Activated CD4-positive, alpha-beta T cell treated with anti-CD3 and anti-CD28 coated beads, Interleukin-2, amount 10 ng/mL, durations not matched to agents 24 days and 14 days (primary cell): ENCODE data around the gene SRPRB. TPM values are rescaled to one million over a fixed set of nuclear protein-coding genes. Genes with fewer than 3 reads are reported as not detected.

ENCODE experiments used
- DNase-seq: peaks from one replicate; pipeline ENCODE4 v3.0.0; 2022
- H3K27ac Mint-ChIP-seq: one replicate; pipeline ENCODE4 v1.8.0; 2022; ENCODE audit warnings: mild to moderate bottlenecking, mixed read lengths
- H3K27me3 Mint-ChIP-seq: one replicate; pipeline ENCODE4 v1.8.0; 2022; ENCODE audit warnings: mixed read lengths
- H3K36me3 Mint-ChIP-seq: one replicate; pipeline ENCODE4 v1.8.0; 2022; ENCODE audit warnings: low read depth, mild to moderate bottlenecking, mixed read lengths
- H3K4me1 Mint-ChIP-seq: one replicate; pipeline ENCODE4 v1.8.0; 2021; ENCODE audit warnings: mixed read lengths
- H3K4me3 Mint-ChIP-seq: one replicate; pipeline ENCODE4 v1.8.0; 2022; ENCODE audit warnings: mild to moderate bottlenecking, moderate library complexity, mixed read lengths
- H3K9me3 Mint-ChIP-seq: one replicate; pipeline ENCODE4 v1.8.0; 2021; ENCODE audit warnings: mixed read lengths
- intact Hi-C: fragments of 100-400 bp; cut with micrococcal nuclease; formaldehyde crosslinking; loops from one replicate; pipeline ENCODE4 v1.15.1; 2023
- total RNA-seq: library from RNA; stranded (reverse); gene quantifications from 2 replicates; pipeline ENCODE4 v1.2.3, GENCODE V29; 2022

Gene SRPRB
- total RNA-seq, 1 donor from 2014 or later: 103 TPM

- H3K27me3 Mint-ChIP-seq: no peaks in the 10 kb centered on the region
- H3K9me3 Mint-ChIP-seq: no peaks in the 10 kb centered on the region
- no peaks in the 10 kb centered on the region for H3K36me3 Mint-ChIP-seq
- intact Hi-C loops: no loop called here
- H3K4me3 Mint-ChIP-seq: no peak overlapping the region
- H3K27ac Mint-ChIP-seq: no peak overlapping the region
- no peak for DNase-seq
- no peaks in the 10 kb centered on the region for H3K4me1 Mint-ChIP-seq
Observed at GRCh38 chr3:133837487-133838295, 32.1 kb downstream of the SRPRB start.

GRCh38 chr3:133838296-133838789, 32.7 kb downstream of the SRPRB start:
- DNase-seq: no peak
- H3K27ac Mint-ChIP-seq: no peak overlapping the region
- H3K9me3 Mint-ChIP-seq: no peaks in the 10 kb centered on the region
- no peaks in the 10 kb centered on the region for H3K27me3 Mint-ChIP-seq
- no peaks in the 10 kb centered on the region for H3K4me1 Mint-ChIP-seq
- intact Hi-C loops: no loop called here
- no peaks in the 10 kb centered on the region for H3K36me3 Mint-ChIP-seq
- H3K4me3 Mint-ChIP-seq: no peak overlapping the region

- peaks cover 3% of the 10 kb centered on the region for H3K27me3 Mint-ChIP-seq
- no peaks in the 10 kb centered on the region for H3K9me3 Mint-ChIP-seq
- H3K27ac Mint-ChIP-seq: no peak overlapping the region
- H3K4me3 Mint-ChIP-seq: no peak overlapping the region
- no peak for DNase-seq
- intact Hi-C loops: no loop called here
- no peaks in the 10 kb centered on the region for H3K4me1 Mint-ChIP-seq
- H3K36me3 Mint-ChIP-seq: no peaks in the 10 kb centered on the region
Observed at GRCh38 chr3:133838916-133839800, 33.5 kb downstream of the SRPRB start.

GRCh38 chr3:133840055-133840737, 34.6 kb downstream of the SRPRB start:
- H3K9me3 Mint-ChIP-seq: no peaks in the 10 kb centered on the region
- intact Hi-C loops: no loop called here
- H3K36me3 Mint-ChIP-seq: no peaks in the 10 kb centered on the region
- H3K4me3 Mint-ChIP-seq: no peak overlapping the region
- no peaks in the 10 kb centered on the region for H3K4me1 Mint-ChIP-seq
- H3K27ac Mint-ChIP-seq: no peak overlapping the region
- no peak for DNase-seq
- peaks cover 4% of the 10 kb centered on the region for H3K27me3 Mint-ChIP-seq

GRCh38 chr3:133840767-133841166, 35.2 kb downstream of the SRPRB start:
- no peak for DNase-seq
- Mint-ChIP-seq H3K4me3 (no peak overlapping the region), H3K27ac (no peak overlapping the region), H3K36me3 (no peaks in the 10 kb centered on the region), H3K27me3 (peaks cover 7% of the 10 kb centered on the region), H3K4me1 (no peaks in the 10 kb centered on the region), H3K9me3 (no peaks in the 10 kb centered on the region)
- intact Hi-C loops: no loop called here

- no peaks in the 10 kb centered on the region for H3K4me1 Mint-ChIP-seq
- H3K27ac Mint-ChIP-seq: no peak overlapping the region
- H3K4me3 Mint-ChIP-seq: no peak overlapping the region
- DNase-seq: no peak
- intact Hi-C loops: no loop called here
- H3K36me3 Mint-ChIP-seq: no peaks in the 10 kb centered on the region
- H3K27me3 Mint-ChIP-seq: peaks cover 7% of the 10 kb centered on the region
- no peaks in the 10 kb centered on the region for H3K9me3 Mint-ChIP-seq
Observed at GRCh38 chr3:133841196-133841595, 35.6 kb downstream of the SRPRB start.

GRCh38 chr3:133842158-133842557, 36.5 kb downstream of the SRPRB start:
- Mint-ChIP-seq H3K36me3 (no peaks in the 10 kb centered on the region), H3K27me3 (peaks cover 9% of the 10 kb centered on the region), H3K4me1 (no peaks in the 10 kb centered on the region), H3K27ac (no peak overlapping the region), H3K4me3 (no peak overlapping the region), H3K9me3 (no peaks in the 10 kb centered on the region)
- no peak for DNase-seq
- intact Hi-C loops: no loop called here

- Mint-ChIP-seq H3K36me3 (no peaks in the 10 kb centered on the region), H3K4me1 (no peaks in the 10 kb centered on the region), H3K27me3 (peaks cover 21% of the 10 kb centered on the region), H3K27ac (no peak overlapping the region), H3K4me3 (no peak overlapping the region), H3K9me3 (no peaks in the 10 kb centered on the region)
- intact Hi-C loops: no loop called here
- no peak for DNase-seq
Observed at GRCh38 chr3:133843634-133844033, 38.0 kb downstream of the SRPRB start.

- Mint-ChIP-seq H3K27ac (no peak overlapping the region), H3K4me3 (no peak overlapping the region), H3K36me3 (no peaks in the 10 kb centered on the region), H3K4me1 (no peaks in the 10 kb centered on the region), H3K27me3 (peaks cover 26% of the 10 kb centered on the region), H3K9me3 (no peaks in the 10 kb centered on the region)
- intact Hi-C loops: no loop called here
- DNase-seq: no peak
Observed at GRCh38 chr3:133845127-133845526, 39.5 kb downstream of the SRPRB start.

GRCh38 chr3:133849346-133849745, 43.7 kb downstream of the SRPRB start:
- Mint-ChIP-seq H3K9me3 (no peaks in the 10 kb centered on the region), H3K36me3 (no peaks in the 10 kb centered on the region), H3K27me3 (peaks cover 27% of the 10 kb centered on the region), H3K4me1 (no peaks in the 10 kb centered on the region), H3K4me3 (no peak overlapping the region), H3K27ac (no peak overlapping the region)
- no peak for DNase-seq
- intact Hi-C loops: no loop called here

GRCh38 chr3:133850034-133850433, 44.4 kb downstream of the SRPRB start:
- H3K9me3 Mint-ChIP-seq: no peaks in the 10 kb centered on the region
- no peaks in the 10 kb centered on the region for H3K4me1 Mint-ChIP-seq
- no peak for DNase-seq
- no peaks in the 10 kb centered on the region for H3K36me3 Mint-ChIP-seq
- intact Hi-C loops: no loop called here
- no peak overlapping the region for H3K4me3 Mint-ChIP-seq
- H3K27ac Mint-ChIP-seq: no peak overlapping the region
- peaks cover 27% of the 10 kb centered on the region for H3K27me3 Mint-ChIP-seq

- no peak for DNase-seq
- peaks cover 24% of the 10 kb centered on the region for H3K27me3 Mint-ChIP-seq
- no peaks in the 10 kb centered on the region for H3K36me3 Mint-ChIP-seq
- intact Hi-C loops: no loop called here
- no peak overlapping the region for H3K4me3 Mint-ChIP-seq
- no peaks in the 10 kb centered on the region for H3K9me3 Mint-ChIP-seq
- no peak overlapping the region for H3K27ac Mint-ChIP-seq
- no peaks in the 10 kb centered on the region for H3K4me1 Mint-ChIP-seq
Observed at GRCh38 chr3:133851266-133851906, 45.8 kb downstream of the SRPRB start.

- Mint-ChIP-seq H3K9me3 (no peaks in the 10 kb centered on the region), H3K27ac (no peak overlapping the region), H3K36me3 (no peaks in the 10 kb centered on the region), H3K4me3 (no peak overlapping the region), H3K27me3 (peaks cover 22% of the 10 kb centered on the region), H3K4me1 (no peaks in the 10 kb centered on the region)
- intact Hi-C loops: no loop called here
- no peak for DNase-seq
Observed at GRCh38 chr3:133851931-133852330, 46.3 kb downstream of the SRPRB start.
